Heart left ventricle (tissue), 16 donors: Measurements from ENCODE around the gene CCDC188. TPM values are rescaled to one million over a fixed set of nuclear protein-coding genes. Genes with fewer than 3 reads are reported as not detected.

Experiments
- ATAC-seq, 4 donors: fragments of 200-7000 bp; cut with Tn5 transposase; one replicate each; pipeline ENCODE4 v1.9.1; 2020 to 2022; ENCODE audit warnings: moderate library complexity in 4 of 4, mild to moderate bottlenecking in 3 of 4, moderate number of reproducible peaks in 1 of 4
- DNase-seq, 5 donors: peaks; one replicate each; pipeline ENCODE4 v3.0.0-alpha.2; 2020
- H3K27ac ChIP-seq, 12 donors: fragments of 200-600 bp; sonication (generic) in 4 of 12; one replicate each; pipeline versions ENCODE4 v1.5.0 to v1.8.0; 2016 to 2022; ENCODE audit warnings: mild to moderate bottlenecking in 2 of 12
- H3K27me3 ChIP-seq, 9 donors: fragments of 200-600 bp; sonication (generic) in 2 of 9; one replicate each; pipeline versions ENCODE4 v1.5.1 to v1.8.0; 2016 to 2022; ENCODE audit warnings: mild to moderate bottlenecking in 3 of 9
- H3K36me3 ChIP-seq, 9 donors: fragments of 200-600 bp; sonication (generic) in 2 of 9; one replicate each; pipeline versions ENCODE4 v1.5.0 to v1.8.0; 2018 to 2022; ENCODE audit warnings: mild to moderate bottlenecking in 2 of 9
- H3K4me1 ChIP-seq, 12 donors: fragments of 200-600 bp; sonication (generic) in 4 of 12; one replicate each; pipeline versions ENCODE4 v1.5.0 to v1.8.0; 2016 to 2022; ENCODE audit warnings: mild to moderate bottlenecking in 3 of 12
- H3K4me3 ChIP-seq, 12 donors: fragments of 200-600 bp; sonication (generic) in 4 of 12; one replicate each; pipeline versions ENCODE4 v1.5.0 to v1.8.0; 2017 to 2022; ENCODE audit warnings: mild to moderate bottlenecking in 9 of 12, moderate library complexity in 4 of 12
- H3K9me3 ChIP-seq, 12 donors: fragments of 200-600 bp; sonication (generic) in 4 of 12; one replicate each; pipeline versions ENCODE4 v1.5.0 to v1.8.0; 2016 to 2022; ENCODE audit warnings: mild to moderate bottlenecking in 1 of 12
- POLR2A ChIP-seq, 2 donors: fragments of 450-650 bp; IDR thresholded peaks; one replicate each; pipeline ENCODE4 v1.6.1; 2017; ENCODE audit warnings: antibody characterized with exemption in 2 of 2, mild to moderate bottlenecking in 2 of 2, moderate library complexity in 2 of 2
- WGBS, 4 donors: extraction: QIAGEN DNeasy Blood & Tissue Kit in 2 of 4; methylation state at CpG; one replicate each; pipeline versions ENCODE4 v1.1.5 to v1.1.7; 2013 to 2018; 5-methylcytosine and 5-hydroxymethylcytosine counted together
- intact Hi-C, 10 donors: fragments of 100-400 bp; cut with DNase I; formaldehyde crosslinking; loops; one replicate each; pipeline versions ENCODE4 v1.11.1 to v1.14.2; 2022
- polyA plus RNA-seq, 2 donors: library from polyadenylated mRNA; stranded (reverse); fragments of 200-250 nt; gene quantifications; one replicate each; pipeline ENCODE4 v1.2.3, GENCODE V29; 2013
- total RNA-seq, 9 donors: library from RNA; depleted of rRNA in 2 of 9; stranded (reverse); fragments of >200 nt in 2 of 9; fragmentation: NEBNext Ultra II Directional in 3 of 9; extraction: Animal tissue kit (Norgen Biotek cat#: 25700) in 3 of 9; gene quantifications; one replicate each; pipeline versions ENCODE4 v1.1.0 to v1.2.4, GENCODE V29; 2016 to 2023
- TF ChIP-seq, protein P1 (sequence below), 12 donors: fragments of 200-600 bp; sonication (generic) in 4 of 12; IDR thresholded peaks; one replicate each; pipeline versions ENCODE4 v1.5.0 to v1.8.0; 2018 to 2022; ENCODE audit warnings: antibody characterized with exemption in 12 of 12, mild to moderate bottlenecking in 5 of 12
- donor health status: ischemic (EF 13 %, LVEDD 7.1; RV severe dilation, severe dysfunction).
- donor health status: healthy with polysubstance abuse.
- donor health status: DM: no; HTN: yes; CAD: no.
- donor health status: DM: no; HTN: no; CAD: no.
- donor health status: ischemic (EF 25% LVEDD 6.9; RV normal size, moderate dysfunction).
- donor health status: ischemic (EF 25% LVEDD 5.7; RV mildly dilated, moderate dysfunction).
- donor health status: healthy.
- donor health status: DM: yes; HTN: yes; CAD: no.
- donor health status: ischemic (EF 35%, LVEDD 5.7; RV mildly dilated, moderate dysfunction).
- donor health status: nonischemic (EF 11% LVEDD 7.7; RV severe dilation, severe dysfunction).
- donor health status: DM: yes; HTN: yes; CAD: no.
- donor health status: PGD.
- donor health status: ischemic (EF 29% LVEDD 5.4; RV normal size, mild dysfunction).
- donor health status: nonischemic (EF 23%, LVEDD 6.1; RV moderate dilation, normal function).

Gene CCDC188
- total and polyA plus RNA-seq, 11 donors, result 0.17 to 1.0 (median 0.50) TPM; not detected in 4

DNA sequence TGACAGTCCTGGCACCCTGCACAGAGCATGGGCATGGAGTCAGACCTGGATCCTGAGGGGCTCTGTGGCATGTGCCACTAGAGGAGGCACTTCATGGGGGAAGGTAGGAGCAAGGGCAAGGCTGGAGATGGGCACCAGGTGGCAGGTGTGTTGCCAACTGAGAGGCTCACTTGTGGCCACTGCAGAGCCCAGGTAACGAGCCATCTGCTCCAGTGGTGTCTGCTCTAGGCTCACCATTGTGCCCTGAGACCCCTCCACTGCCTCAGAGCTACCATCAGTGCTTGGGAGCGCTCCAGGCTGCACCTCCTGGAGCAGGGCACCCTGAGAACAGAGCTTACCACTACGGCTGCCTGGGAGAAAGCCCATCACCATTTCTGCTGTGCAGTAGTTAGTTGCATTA is 20.5 kb downstream of the CCDC188 start:
- H3K27ac ChIP-seq, result peak overlapping the region in 11 of 12 donors; percentile 94 to 100 (median 98)
- no peak for ATAC-seq
- intact Hi-C loops, result loop anchor here in 1 of 10 donors (5.0 kb wide), 1 partner anchor 113 kb away; the partner anchor contains the start of gene ARVCF
- peaks cover 0 to 25% (median 22%) of the 10 kb centered on the region in 9 donors for H3K36me3 ChIP-seq
- DNase-seq, result no peak
- H3K4me3 ChIP-seq, result peak overlapping the region in 8 of 12 donors; percentile 88 to 100 (median 100)
- 77 to 100% (median 82%) methylated on average over 1 to 3 of the region's 3 CpGs for WGBS, 4 donors
- peaks cover 6 to 45% (median 32%) of the 10 kb centered on the region in 12 donors for H3K4me1 ChIP-seq
- no peaks in the 10 kb centered on the region for H3K9me3 ChIP-seq
- H3K27me3 ChIP-seq, result no peaks in the 10 kb centered on the region
- TF ChIP-seq POLR2A (IDR thresholded peaks at IDR 0.05), result no peak
- TF ChIP-seq, protein P1, sequence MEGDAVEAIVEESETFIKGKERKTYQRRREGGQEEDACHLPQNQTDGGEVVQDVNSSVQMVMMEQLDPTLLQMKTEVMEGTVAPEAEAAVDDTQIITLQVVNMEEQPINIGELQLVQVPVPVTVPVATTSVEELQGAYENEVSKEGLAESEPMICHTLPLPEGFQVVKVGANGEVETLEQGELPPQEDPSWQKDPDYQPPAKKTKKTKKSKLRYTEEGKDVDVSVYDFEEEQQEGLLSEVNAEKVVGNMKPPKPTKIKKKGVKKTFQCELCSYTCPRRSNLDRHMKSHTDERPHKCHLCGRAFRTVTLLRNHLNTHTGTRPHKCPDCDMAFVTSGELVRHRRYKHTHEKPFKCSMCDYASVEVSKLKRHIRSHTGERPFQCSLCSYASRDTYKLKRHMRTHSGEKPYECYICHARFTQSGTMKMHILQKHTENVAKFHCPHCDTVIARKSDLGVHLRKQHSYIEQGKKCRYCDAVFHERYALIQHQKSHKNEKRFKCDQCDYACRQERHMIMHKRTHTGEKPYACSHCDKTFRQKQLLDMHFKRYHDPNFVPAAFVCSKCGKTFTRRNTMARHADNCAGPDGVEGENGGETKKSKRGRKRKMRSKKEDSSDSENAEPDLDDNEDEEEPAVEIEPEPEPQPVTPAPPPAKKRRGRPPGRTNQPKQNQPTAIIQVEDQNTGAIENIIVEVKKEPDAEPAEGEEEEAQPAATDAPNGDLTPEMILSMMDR (IDR thresholded peaks at IDR 0.05), result no peak

DNA sequence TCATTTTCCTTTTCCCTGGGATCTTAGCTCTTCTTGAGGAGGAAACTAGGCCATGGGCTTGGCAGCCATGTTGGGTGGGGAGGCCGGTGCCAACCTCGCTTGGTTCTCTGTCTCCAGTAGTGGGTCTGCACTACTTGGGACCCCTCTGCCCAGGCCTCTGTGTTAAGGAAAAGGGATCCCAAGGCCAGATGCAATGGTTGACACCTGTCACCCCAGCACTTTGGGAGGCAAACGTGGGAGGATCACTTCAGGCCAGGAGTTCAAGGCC is 21.2 kb downstream of the CCDC188 start:
- Histone ChIP-seq H3K36me3 (peaks cover 0 to 32% (median 22%) of the 10 kb centered on the region in 9 donors), H3K9me3 (no peaks in the 10 kb centered on the region), H3K4me3 (no peak overlapping the region), H3K27me3 (no peaks in the 10 kb centered on the region), H3K27ac (no peak overlapping the region), H3K4me1 (peaks cover 3 to 39% (median 27%) of the 10 kb centered on the region in 12 donors)
- 68 to 87% (median 85%) methylated on average over 1 to 3 of the region's 3 CpGs for WGBS, 4 donors
- ATAC-seq, result no peak
- TF ChIP-seq, protein P1 (IDR thresholded peaks at IDR 0.05), result no peak
- no peak for TF ChIP-seq POLR2A (IDR thresholded peaks at IDR 0.05)
- no peak for DNase-seq
- intact Hi-C loops, result loop anchor here in 4 of 10 donors (5.0 to 10.0 kb wide), 3 partner anchors 112 to 165 kb away; partner anchors contain the start of gene ARVCF (in 1 of the 4)

DNA sequence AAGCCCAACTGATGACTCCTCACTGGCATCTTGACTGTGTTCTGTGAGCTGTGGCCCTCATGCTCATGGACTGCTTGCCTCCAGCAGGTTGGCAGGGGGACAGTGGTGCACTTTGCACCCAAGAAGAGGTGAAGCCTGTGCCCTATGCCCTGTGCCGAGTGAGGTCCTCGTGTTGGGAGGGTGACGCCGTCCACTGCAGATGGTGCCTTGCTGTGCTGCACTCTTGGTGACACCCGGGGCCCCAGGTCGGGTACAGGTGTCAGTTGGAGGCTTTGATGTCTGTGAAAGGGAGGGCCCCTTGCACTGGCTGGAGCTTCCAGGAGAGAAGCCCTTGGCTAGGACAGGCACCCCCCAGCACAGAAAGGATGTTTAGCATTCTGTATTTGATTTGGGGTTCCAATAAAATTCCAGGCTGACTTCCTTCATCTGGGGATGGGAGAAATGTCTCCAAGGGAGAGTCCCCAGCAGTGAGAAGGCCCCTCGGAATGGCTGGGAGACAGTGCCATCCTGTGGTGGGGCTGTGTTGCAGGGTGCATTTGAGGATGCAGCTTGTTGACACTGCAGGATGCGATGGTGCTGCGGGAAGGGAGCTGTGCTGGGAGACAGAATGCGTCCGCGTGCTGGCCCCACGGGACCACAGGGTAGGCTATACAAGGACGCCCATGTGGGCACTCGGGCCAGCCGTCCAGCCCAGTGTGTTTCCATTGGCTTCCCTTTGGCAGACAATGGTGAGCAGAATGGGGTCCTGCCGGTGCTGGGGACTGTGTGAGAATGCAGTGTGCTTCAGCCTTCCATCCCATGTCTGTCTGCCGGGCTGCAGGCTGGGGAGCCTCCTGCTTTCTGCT is 21.7 kb downstream of the CCDC188 start:
- peaks cover 3 to 33% (median 23%) of the 10 kb centered on the region in 12 donors for H3K4me1 ChIP-seq
- H3K27me3 ChIP-seq, result no peaks in the 10 kb centered on the region
- no peak for TF ChIP-seq POLR2A (IDR thresholded peaks at IDR 0.05)
- TF ChIP-seq, protein P1 (IDR thresholded peaks at IDR 0.05), result peak in 11 of 12 donors; percentile 11 to 40 (median 27)
- H3K4me3 ChIP-seq, result no peak overlapping the region
- H3K36me3 ChIP-seq, result peaks cover 0 to 35% (median 22%) of the 10 kb centered on the region in 9 donors
- no peak for DNase-seq
- 31 to 44% (median 39%) methylated on average over 13 to 18 of the region's 18 CpGs for WGBS, 4 donors
- intact Hi-C loops, result loop anchor here in 4 of 10 donors (5.0 to 10.0 kb wide), 2 partner anchors 157 to 164 kb away; no protein-coding TSS in a partner anchor
- H3K27ac ChIP-seq, result no peak overlapping the region
- H3K9me3 ChIP-seq, result no peaks in the 10 kb centered on the region
- peak in 1 of 4 donors; percentile 4 for ATAC-seq

DNA sequence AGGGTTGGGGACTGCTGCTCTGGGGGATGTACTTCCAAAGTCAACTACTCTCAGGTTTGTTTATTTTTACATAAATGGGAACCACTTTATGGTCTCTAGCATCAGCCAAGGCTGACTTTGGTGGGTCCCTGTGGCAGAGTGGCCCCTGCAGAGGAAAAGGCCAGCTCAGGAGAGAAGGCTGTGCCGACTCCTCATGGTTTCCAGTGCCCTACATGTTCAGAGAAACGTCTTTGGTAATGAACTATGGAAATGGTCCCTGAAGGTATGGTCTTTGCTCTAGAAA is 22.3 kb downstream of the CCDC188 start:
- DNase-seq, result no peak
- WGBS, 4 donors, result 46 to 69% (median 64%) methylated on average over 2 of the region's 2 CpGs
- no peak overlapping the region for H3K4me3 ChIP-seq
- TF ChIP-seq POLR2A (IDR thresholded peaks at IDR 0.05), result no peak
- TF ChIP-seq, protein P1 (IDR thresholded peaks at IDR 0.05), result no peak
- ATAC-seq, result no peak
- H3K4me1 ChIP-seq, result peaks cover 3 to 27% (median 17%) of the 10 kb centered on the region in 12 donors
- H3K36me3 ChIP-seq, result peaks cover 0 to 41% (median 27%) of the 10 kb centered on the region in 9 donors
- intact Hi-C loops, result loop anchor here in 4 of 10 donors (5.0 to 10.0 kb wide), 2 partner anchors 156 to 164 kb away; no protein-coding TSS in a partner anchor
- no peak overlapping the region for H3K27ac ChIP-seq
- no peaks in the 10 kb centered on the region for H3K27me3 ChIP-seq
- H3K9me3 ChIP-seq, result no peaks in the 10 kb centered on the region
